GM19099 (cell line): Measurements from ENCODE around the gene RSPO1.

Experiments used
- POLR2A ChIP-seq: IDR thresholded peaks from 3 replicates; pipeline ENCODE4 v1.6.1; 2011; ENCODE audit warnings: low read depth; ENCODE audit not compliant: insufficient read length; ENCODE audit errors: extremely low read depth

The RSPO1 gene

DNA sequence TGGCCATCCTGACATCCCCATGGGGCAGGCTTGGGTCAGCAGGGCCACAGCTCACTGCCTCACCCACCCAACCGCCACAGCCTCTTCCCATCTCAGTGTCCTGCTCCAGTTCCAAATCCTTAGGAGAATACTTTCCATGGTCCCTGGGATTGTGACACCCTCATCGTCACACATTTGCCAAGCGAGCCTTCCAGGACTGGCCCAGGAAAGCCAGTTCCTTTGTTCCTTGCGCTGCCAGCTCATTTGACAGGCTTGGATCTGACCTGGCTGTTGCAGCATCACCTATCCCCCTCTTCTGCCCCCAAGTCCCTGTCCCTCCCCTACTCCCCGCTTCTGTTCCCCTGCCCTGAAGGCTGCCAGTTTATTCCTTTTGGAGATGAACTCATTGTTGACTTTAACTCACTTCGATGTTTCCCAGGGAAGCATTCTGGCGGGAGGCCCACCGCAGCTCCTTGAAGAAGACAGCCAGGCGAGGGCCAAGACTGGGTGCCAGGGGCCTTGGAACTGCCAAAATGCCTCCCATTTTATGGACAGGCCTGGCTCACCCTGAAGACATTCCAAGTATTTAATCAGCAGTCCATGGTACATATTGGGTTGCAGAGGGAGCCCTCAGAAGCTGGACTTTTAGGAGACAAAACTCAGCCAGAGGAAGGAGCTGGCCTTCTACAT lies 28.8 kb downstream of the RSPO1 start:
- no peak for TF ChIP-seq POLR2A

GRCh38 chr1:37605061-37605650 lies 29.5 kb downstream of the RSPO1 start:
- no peak for TF ChIP-seq POLR2A

GRCh38 chr1:37602750-37603694 lies 31.7 kb downstream of the RSPO1 start:
- no peak for TF ChIP-seq POLR2A

GRCh38 chr1:37601441-37601840 lies 33.3 kb downstream of the RSPO1 start:
- no peak for TF ChIP-seq POLR2A

- no peak for TF ChIP-seq POLR2A
These were observed 34.8 kb downstream of the RSPO1 start for GRCh38 chr1:37599940-37600339.

DNA sequence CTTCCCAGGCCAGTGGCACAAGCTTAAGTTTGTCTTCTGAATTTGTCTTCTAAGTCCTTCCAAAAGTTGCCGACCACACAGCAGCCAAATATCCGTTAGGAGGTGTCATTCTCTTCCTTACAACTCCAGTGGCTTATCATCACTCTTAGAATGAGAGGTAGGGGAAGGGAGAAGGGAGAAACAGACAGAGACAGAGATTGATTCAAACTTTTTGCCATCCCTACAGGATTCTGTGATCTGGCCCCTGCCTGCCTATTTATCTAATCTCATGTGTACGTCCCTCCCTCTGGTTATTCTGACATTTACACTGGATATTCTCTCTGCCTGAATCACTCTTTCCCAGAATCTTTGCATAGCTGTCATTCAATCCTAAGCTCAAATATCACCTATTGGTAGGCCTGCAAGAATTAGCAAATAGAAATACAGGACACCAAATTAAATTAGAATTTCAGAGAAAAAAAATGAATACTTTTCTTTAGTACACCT lies 38.5 kb downstream of the RSPO1 start:
- no peak for TF ChIP-seq POLR2A

DNA sequence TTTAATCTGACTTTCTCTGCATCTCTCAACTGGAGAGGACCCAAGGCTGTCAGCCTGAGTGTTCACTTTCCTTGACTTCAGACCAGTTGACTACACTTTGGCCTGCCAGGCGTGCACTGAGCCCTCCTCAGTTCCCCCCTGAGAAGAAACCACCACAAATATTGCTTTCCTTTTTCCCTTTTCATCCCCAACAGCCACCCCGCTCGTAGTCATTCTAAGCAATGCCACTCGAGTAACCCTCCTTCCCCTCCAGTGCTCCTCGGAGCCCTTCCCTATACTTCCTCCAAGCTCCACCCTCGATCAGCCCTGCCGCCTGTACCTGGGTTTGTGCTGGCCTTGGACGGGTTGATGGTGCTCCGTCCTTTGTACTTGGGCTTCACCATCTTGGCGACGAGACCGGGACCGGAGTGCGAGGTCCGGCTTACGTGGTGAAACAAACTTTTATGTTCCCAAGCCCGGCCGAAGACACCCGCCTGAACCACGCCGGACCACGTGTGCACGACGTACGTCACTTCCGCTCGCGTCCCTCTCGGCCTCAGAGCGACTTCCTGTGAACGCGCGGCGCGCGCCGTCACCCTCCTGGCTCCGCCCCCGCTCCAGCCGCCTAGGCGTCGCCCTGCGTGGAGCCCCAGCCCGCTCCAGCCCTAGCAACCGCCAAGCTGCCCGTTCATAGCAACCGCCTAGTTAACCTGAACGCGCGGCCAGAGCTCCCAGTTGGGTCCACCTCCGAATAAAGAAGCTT lies 39.1 kb downstream of the RSPO1 start, which contains the start of gene GNL2:
Gene GNL2, minus strand, starts transcription at position 498 of the 742 bp plus-strand sequence. Its CDS starts 115 bp downstream, at position 383.
- TF ChIP-seq POLR2A = peak; percentile 92

DNA sequence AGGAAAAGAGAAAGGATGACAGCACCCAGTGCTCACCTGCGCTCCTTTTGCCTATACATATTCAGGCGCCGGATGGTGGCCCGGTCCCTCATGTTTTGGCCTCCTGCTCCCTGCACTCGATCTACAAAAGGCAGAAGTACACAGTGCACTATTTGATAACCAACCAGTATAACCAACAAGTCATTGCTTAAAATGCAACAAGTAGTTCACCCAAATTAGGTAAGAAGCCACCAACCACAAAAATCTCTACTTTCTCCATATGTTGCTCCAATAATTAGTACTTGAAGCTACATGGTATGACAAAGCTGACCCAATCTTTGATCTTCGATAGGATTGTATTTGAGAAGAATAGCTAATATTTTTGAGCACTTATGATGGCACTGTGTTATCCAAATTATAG lies 41.0 kb downstream of the RSPO1 start:
- TF ChIP-seq POLR2A = no peak

DNA sequence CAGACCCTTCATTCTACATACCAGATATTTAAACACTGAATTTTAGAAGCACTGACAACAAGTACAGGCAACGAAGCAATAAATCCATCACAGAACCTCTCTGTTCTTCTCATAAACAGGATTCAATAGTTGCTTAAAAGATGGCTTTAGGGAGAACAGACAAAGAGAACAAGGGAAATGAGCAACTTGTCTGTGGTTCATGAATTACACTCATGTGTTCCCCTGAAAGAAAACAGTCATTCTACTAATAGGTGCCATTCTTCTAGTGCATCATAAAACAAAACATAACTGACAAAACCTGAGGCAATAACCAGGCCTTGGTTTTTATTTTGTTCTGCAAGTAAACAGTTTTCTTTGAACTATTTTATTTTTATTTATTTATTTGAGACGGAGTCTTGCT lies 45.8 kb downstream of the RSPO1 start:
- TF ChIP-seq POLR2A = no peak

- TF ChIP-seq POLR2A = no peak
These were observed 59.0 kb downstream of the RSPO1 start for GRCh38 chr1:37575692-37576091.

DNA sequence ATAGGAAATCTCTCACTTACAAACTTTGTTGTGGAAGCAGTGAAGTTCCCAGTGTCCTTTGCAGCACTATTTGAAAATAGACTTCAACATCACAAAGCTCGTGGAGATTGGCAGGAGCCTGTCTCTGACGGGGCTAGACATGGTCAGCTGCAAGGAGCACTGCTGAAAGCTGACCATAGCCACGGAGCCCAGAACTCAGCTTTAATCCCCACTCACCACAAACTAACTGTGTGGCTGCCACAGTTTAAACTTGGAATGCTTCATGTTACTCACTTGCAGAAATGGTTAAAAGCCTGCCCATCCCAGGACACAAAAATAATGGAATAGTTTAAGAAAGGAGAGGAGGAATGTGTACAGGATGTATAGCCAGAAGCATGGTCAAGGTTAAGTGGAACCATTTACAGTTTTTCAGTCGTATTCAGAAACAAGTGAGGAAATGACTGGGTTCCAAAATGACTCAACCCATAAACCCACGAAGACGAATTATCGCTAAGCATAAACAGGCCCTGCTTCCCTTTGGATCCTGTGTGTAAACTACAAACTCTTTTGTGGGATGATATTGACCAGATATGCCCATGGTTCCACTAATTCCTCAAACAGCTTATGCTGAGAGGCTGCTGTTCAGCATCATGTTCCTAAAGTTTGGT lies 59.7 kb downstream of the RSPO1 start:
- no peak for TF ChIP-seq POLR2A

GRCh38 chr1:37570528-37571334 lies 64.0 kb downstream of the RSPO1 start:
- no peak for TF ChIP-seq POLR2A

DNA sequence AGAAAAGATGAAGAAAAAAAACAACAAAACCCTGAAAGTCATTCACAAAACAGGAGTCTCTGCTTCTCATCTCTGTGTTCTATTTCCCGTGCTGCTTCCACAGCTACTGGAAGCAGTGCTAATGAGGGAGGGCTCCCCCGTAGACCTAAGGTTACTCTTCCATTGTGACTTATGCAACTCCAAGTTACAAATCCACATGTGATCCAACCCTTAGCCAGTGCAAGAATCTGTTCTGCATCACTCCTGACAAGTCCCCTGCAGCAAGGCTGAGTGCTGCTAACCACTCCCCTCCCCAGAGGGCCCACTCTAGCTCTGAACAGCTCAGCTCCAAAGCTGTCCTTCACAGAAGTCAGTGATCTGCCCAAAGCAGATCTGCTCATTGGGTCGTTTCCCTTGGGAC lies 67.7 kb downstream of the RSPO1 start:
- no peak for TF ChIP-seq POLR2A
